GM21825 (cell line): ENCODE measurements around the gene SNX6.
"Not testable (repeated sequence)": the region's sequence is repeated elsewhere in the genome, so short reads cannot be mapped to it uniquely, and the experiment has no call there.

Source experiments
- ATAC-seq: cut with Tn5 transposase; IDR thresholded peaks from one replicate; pipeline ENCODE4 v1.9.1; 2021; ENCODE audit warnings: mild to moderate bottlenecking, moderate library complexity; ENCODE audit not compliant: unreplicated experiment

The SNX6 gene

DNA sequence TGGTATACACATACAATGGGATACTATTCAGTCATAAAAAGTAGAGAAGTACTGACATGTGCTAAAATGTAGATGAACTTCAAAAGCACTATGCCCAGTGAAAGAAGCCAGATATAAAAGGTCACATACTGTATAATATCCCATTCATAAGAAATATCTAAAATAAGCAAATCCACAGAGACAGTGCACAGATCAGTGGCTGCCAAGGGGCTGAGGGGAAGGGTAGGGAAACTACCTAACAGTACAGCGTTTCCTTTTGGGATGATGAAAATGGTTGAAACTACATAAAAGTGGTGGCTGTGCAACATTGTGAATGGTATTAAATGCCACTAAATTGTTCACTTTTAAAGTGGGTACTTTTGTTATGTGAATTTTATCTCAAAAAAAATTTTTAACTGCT is 102.4 kb downstream of the SNX6 start:
- no peak for ATAC-seq

GRCh38 chr14:34524216-34524615 is 105.7 kb downstream of the SNX6 start:
- not testable (repeated sequence) for ATAC-seq

GRCh38 chr14:34522496-34522895 is 107.5 kb downstream of the SNX6 start:
- no peak for ATAC-seq

- ATAC-seq = not testable (repeated sequence)
Measured at GRCh38 chr14:34521071-34521470, 108.9 kb downstream of the SNX6 start.

- ATAC-seq = not testable (repeated sequence)
Measured at GRCh38 chr14:34520304-34520970, 109.5 kb downstream of the SNX6 start.
